BLaER1 treated with 17β-estradiol and CSF1 and Interleukin-3, amounts not matched to agents 10 nM and 100 nM (cell line): Measurements from ENCODE around the gene PPP6R2.

Source experiments
- H3K27ac ChIP-seq, 11 experiments: shearing (Covaris generic); formaldehyde crosslinking; 2 replicates each; pipeline ENCODE4 v1.8.1; 2022
- H3K27me3 ChIP-seq, 11 experiments: shearing (Covaris generic); formaldehyde crosslinking; 2 replicates each; pipeline ENCODE4 v1.8.1; 2022
- H3K36me3 ChIP-seq, 11 experiments: shearing (Covaris generic); formaldehyde crosslinking; 2 replicates each; pipeline ENCODE4 v1.8.1; 2022
- H3K4me1 ChIP-seq, 10 experiments: shearing (Covaris generic); formaldehyde crosslinking; 2 replicates each; pipeline ENCODE4 v1.8.1; 2022
- H3K4me2 ChIP-seq, 11 experiments: shearing (Covaris generic); formaldehyde crosslinking; 2 replicates each; pipeline ENCODE4 v1.8.1; 2022
- H3K4me3 ChIP-seq, 10 experiments: shearing (Covaris generic); formaldehyde crosslinking; 2 replicates each; pipeline ENCODE4 v1.8.1; 2022
- H3K9ac ChIP-seq, 11 experiments: shearing (Covaris generic); formaldehyde crosslinking; 2 replicates each; pipeline ENCODE4 v1.8.1; 2022
- H3K9me3 ChIP-seq, 11 experiments: shearing (Covaris generic); formaldehyde crosslinking; replicated peaks in 1 of 11; 2 replicates each; pipeline ENCODE4 v1.8.1; 2022
- H4K20me1 ChIP-seq, 11 experiments: shearing (Covaris generic); formaldehyde crosslinking; 2 replicates each; pipeline ENCODE4 v1.8.1; 2022
- Cebpa-rat ChIP-seq, 11 experiments: shearing (Covaris generic); IDR thresholded peaks; 2 replicates each; pipeline ENCODE4 v1.8.1; 2022

The PPP6R2 gene

DNA sequence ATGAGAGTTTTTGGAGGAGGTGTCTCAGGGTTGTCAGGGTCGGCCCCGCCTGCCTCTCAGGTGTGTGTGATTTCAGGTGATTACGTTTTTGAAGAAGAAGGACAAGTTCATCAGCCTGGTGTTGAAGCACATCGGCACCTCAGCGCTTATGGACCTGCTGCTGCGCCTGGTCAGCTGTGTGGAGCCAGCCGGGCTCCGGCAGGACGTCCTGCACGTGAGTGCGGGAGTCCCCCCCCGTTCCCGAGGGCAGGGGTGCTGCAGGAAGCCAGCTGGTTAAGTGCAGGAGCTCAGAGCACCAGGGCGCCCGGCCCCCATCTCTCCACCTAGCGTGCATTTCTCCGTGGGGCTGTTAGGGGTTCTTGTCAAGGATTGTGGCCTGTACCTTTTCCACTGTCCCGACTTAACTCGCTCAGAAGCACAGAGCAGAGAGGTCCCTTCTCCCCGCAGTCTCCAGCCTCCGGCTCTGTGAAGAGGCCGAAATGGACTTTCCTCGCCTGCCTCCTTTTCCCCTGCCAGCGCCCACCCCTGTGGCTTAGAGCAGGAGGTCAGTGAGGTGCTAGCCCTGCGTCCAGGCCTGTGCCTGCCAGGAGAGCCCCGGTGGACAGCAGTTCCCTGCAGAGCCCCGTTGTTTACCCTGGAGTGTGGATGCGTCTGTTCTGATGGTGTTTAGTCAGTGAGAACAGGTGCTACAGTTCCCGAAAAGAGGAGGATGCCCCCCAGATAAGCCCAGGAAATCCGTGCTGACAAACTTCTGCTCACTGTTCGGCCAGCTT lies 71.5 kb downstream of the PPP6R2 start:
- Histone ChIP-seq H3K4me2 (no peak overlapping the region), H4K20me1 (peaks cover 0 to 40% (median 4%) of the 10 kb centered on the region in 11 experiments; a peak in 9 of 22 replicates), H3K4me1 (peaks cover 0 to 9% (median 0%) of the 10 kb centered on the region in 10 experiments; a peak in 3 of 20 replicates), H3K27me3 (no peaks in the 10 kb centered on the region), H3K36me3 (peaks cover 76 to 97% (median 90%) of the 10 kb centered on the region in 11 experiments), H3K4me3 (no peak overlapping the region), H3K9ac (peak overlapping the region in 1 of 11 experiments; percentile 4; a peak in 1 of 22 replicates), H3K9me3 (no peaks in the 10 kb centered on the region), H3K27ac (no peak overlapping the region)
- TF ChIP-seq Cebpa-rat (IDR thresholded peaks at IDR 0.05) = no peak

DNA sequence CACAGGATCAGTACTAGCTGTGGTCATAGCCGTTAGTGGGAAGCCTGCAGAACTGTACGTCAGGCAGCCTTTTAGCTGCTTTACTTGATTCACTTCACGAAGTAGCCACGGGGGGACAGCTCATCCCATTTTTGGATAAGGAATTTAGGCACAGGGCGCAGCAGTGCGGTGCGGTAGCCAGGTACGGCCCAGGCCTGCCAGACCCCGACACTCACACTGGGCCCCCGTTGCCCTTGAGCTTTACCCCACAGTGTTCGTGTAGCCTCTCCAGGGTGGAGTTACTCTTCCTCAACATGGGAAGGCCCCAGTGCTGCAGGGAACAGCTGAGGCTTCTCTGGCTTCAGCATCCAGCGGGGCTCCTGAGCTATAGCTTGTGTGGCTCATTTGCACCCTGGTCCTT lies 72.3 kb downstream of the PPP6R2 start:
- no peak overlapping the region for H3K27ac ChIP-seq
- peaks cover 0 to 47% (median 8%) of the 10 kb centered on the region in 11 experiments; a peak in 10 of 22 replicates for H4K20me1 ChIP-seq
- peaks cover 0 to 9% (median 0%) of the 10 kb centered on the region in 10 experiments; a peak in 3 of 20 replicates for H3K4me1 ChIP-seq
- no peak for TF ChIP-seq Cebpa-rat (IDR thresholded peaks at IDR 0.05)
- no peak overlapping the region; a peak in 1 of 22 replicates for H3K9ac ChIP-seq
- peaks cover 76 to 97% (median 90%) of the 10 kb centered on the region in 11 experiments for H3K36me3 ChIP-seq
- no peak overlapping the region for H3K4me2 ChIP-seq
- H3K9me3 ChIP-seq = no peaks in the 10 kb centered on the region
- H3K4me3 ChIP-seq = no peak overlapping the region
- no peaks in the 10 kb centered on the region for H3K27me3 ChIP-seq

DNA sequence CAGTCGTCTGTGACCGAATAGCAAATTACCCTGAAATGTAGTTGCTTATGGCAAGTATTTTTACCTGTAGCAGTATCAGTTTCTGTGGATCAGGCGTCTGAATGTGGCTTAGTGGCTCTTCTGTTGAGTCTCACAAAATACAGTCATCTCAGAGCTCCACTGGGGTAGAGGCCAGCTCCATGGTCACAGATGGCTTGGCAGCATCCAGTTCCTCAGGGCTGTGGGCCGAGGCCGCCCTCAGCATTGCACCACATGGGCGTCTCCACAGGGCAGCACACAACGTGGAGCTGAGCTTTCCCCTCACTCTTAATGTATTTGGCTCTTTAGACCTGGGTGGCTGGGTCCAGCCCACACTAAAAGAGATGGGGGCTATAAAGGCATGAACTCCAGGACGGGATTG lies 73.9 kb downstream of the PPP6R2 start:
- Histone ChIP-seq H3K27me3 (no peaks in the 10 kb centered on the region), H3K27ac (0 out of 22 replicates have a peak overlapping the region, but pooled peaks of 1 of the 11 experiments have one; percentile 18), H3K9me3 (no peaks in the 10 kb centered on the region), H3K36me3 (peaks cover 83 to 99% (median 91%) of the 10 kb centered on the region in 11 experiments), H3K4me1 (peaks cover 0 to 9% (median 0%) of the 10 kb centered on the region in 10 experiments; a peak in 3 of 20 replicates), H3K4me3 (no peak overlapping the region), H4K20me1 (peaks cover 0 to 51% (median 8%) of the 10 kb centered on the region in 11 experiments; a peak in 11 of 22 replicates), H3K9ac (peak overlapping the region in 3 of 11 experiments; percentile 9 to 23 (median 10); a peak in 5 of 22 replicates), H3K4me2 (no peak overlapping the region)
- no peak for TF ChIP-seq Cebpa-rat (IDR thresholded peaks at IDR 0.05)

DNA sequence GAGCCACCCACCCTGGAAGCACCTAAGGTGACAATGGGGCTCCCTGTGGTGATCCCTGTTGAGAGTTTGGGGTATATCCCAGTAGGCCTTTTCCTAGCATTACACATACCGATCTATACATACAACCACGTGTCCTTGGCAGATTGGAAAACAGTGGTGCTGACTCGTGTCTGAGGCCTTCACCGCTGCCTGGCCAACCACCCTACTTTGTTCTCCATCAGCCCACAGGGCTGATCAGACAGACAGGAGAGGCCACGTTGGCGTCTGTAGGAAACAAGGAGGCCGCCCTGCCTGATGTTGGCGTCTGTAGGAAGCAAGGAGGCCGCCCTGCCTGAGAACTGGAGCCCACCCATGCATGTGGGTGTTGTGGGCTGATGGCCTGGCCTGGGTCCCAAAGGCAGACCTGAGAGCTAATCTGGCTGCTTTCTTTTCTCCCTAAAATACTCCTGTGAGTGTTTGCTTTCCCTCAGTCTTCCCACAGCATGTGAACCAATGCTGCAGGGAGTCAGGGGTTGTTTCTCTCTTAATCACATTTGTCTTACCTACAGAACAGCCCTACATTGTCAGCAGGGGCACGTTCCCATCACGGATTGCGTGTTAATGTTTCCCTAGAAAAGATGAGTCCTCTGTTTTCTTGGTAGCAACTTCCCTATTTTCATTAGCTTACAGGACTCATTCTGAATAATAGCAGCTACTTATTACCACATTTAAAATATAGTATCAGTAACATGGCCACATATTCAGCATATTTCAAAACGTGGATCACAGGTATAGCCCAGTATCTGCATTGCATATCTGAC lies 74.5 kb downstream of the PPP6R2 start:
- TF ChIP-seq Cebpa-rat (IDR thresholded peaks at IDR 0.05) = no peak
- no peaks in the 10 kb centered on the region for H3K27me3 ChIP-seq
- H4K20me1 ChIP-seq = peaks cover 0 to 53% (median 8%) of the 10 kb centered on the region in 11 experiments; a peak in 12 of 22 replicates
- 0 out of 22 replicates have a peak overlapping the region, but pooled peaks of 2 of the 11 experiments have one; percentile 0 to 26 for H3K4me2 ChIP-seq
- H3K36me3 ChIP-seq = peaks cover 88 to 99% (median 94%) of the 10 kb centered on the region in 11 experiments
- H3K4me3 ChIP-seq = no peak overlapping the region
- no peaks in the 10 kb centered on the region for H3K9me3 ChIP-seq
- 0 out of 22 replicates have a peak overlapping the region, but pooled peaks of 1 of the 11 experiments have one; percentile 18 for H3K27ac ChIP-seq
- peak overlapping the region in 5 of 11 experiments; percentile 9 to 31 (median 23); a peak in 7 of 22 replicates for H3K9ac ChIP-seq
- H3K4me1 ChIP-seq = peaks cover 0 to 9% (median 0%) of the 10 kb centered on the region in 10 experiments; a peak in 3 of 20 replicates

DNA sequence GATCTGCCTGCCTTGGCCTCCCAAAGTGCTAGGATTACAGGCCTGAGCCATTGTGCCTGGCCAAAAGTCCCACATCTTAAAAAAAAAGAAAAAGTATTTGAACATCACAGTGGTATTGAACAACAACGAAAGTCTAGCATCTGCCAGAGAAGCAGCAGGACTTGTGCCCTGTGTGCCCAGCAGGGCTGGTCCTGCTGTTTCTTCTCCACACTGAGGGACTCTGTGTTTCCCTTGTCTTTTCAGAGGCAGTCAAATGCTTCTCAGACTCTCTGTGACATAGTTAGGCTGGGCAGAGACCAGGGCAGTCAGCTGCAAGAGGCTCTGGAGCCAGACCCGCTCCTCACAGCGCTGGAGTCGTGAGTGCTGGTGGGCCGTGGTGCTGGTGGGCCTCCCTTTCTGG lies 75.5 kb downstream of the PPP6R2 start:
- Histone ChIP-seq H3K27me3 (no peaks in the 10 kb centered on the region), H3K9me3 (no peaks in the 10 kb centered on the region), H3K4me2 (no peak overlapping the region), H3K4me3 (no peak overlapping the region), H4K20me1 (peaks cover 0 to 63% (median 8%) of the 10 kb centered on the region in 11 experiments; a peak in 12 of 22 replicates), H3K4me1 (peaks cover 0 to 9% (median 0%) of the 10 kb centered on the region in 10 experiments; a peak in 3 of 20 replicates), H3K9ac (no peak overlapping the region), H3K36me3 (peaks cover 97 to 100% (median 99%) of the 10 kb centered on the region in 11 experiments), H3K27ac (no peak overlapping the region)
- TF ChIP-seq Cebpa-rat (IDR thresholded peaks at IDR 0.05) = no peak

DNA sequence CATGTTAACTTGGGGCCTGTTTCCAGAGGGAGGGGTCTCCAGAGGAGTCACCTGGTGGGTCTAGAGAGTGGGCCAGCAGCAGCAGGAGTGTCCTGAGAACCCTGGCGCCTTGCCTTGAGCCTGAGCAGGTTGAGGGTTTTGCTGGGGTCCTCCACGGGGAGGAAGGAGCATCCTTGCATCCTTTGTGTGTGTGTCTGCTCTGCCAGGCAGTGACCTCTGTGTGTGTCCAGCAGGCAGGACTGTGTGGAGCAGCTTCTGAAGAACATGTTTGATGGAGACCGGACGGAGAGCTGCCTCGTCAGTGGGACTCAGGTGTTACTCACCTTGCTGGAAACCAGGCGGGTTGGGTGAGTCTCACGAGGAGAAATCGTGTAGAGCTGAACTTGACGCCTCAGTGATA lies 76.0 kb downstream of the PPP6R2 start:
- H3K4me1 ChIP-seq = peaks cover 0 to 9% (median 0%) of the 10 kb centered on the region in 10 experiments; a peak in 3 of 20 replicates
- H4K20me1 ChIP-seq = peaks cover 0 to 68% (median 8%) of the 10 kb centered on the region in 11 experiments; a peak in 12 of 22 replicates
- H3K27me3 ChIP-seq = no peaks in the 10 kb centered on the region
- peaks cover 97 to 100% (median 99%) of the 10 kb centered on the region in 11 experiments for H3K36me3 ChIP-seq
- no peak overlapping the region for H3K4me3 ChIP-seq
- H3K27ac ChIP-seq = no peak overlapping the region
- TF ChIP-seq Cebpa-rat (IDR thresholded peaks at IDR 0.05) = no peak
- H3K9me3 ChIP-seq = no peaks in the 10 kb centered on the region
- H3K4me2 ChIP-seq = no peak overlapping the region
- 0 out of 22 replicates have a peak overlapping the region, but pooled peaks of 1 of the 11 experiments have one; percentile 21 for H3K9ac ChIP-seq

DNA sequence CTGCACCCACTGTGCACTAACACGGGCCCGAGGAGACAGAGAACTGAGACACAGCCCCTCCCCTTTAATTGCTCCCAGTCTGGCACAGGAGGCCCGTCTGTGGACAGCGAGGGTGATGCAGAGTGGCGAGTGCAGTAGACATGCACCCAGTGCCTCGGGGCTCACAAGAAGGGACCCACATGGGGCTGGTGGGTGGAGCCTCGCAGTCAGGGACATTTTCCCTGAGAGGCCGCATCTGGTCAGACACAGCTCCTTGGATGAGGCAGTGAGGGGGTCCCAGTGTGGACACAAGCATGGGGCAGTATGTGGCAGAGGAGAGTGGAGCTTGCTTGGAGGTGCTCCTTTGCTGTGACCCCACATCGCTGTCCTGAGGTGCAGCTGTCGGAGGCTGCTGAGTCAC lies 76.9 kb downstream of the PPP6R2 start:
- Histone ChIP-seq H3K9ac (0 out of 22 replicates have a peak overlapping the region, but pooled peaks of 1 of the 11 experiments have one; percentile 13), H3K27me3 (no peaks in the 10 kb centered on the region), H3K4me1 (peaks cover 0 to 9% (median 0%) of the 10 kb centered on the region in 10 experiments; a peak in 3 of 20 replicates), H3K27ac (no peak overlapping the region), H3K4me3 (no peak overlapping the region), H4K20me1 (peaks cover 0 to 62% (median 8%) of the 10 kb centered on the region in 11 experiments; a peak in 11 of 22 replicates), H3K36me3 (peaks cover 96 to 100% (median 98%) of the 10 kb centered on the region in 11 experiments), H3K4me2 (no peak overlapping the region), H3K9me3 (no peaks in the 10 kb centered on the region)
- TF ChIP-seq Cebpa-rat (IDR thresholded peaks at IDR 0.05) = no peak

DNA sequence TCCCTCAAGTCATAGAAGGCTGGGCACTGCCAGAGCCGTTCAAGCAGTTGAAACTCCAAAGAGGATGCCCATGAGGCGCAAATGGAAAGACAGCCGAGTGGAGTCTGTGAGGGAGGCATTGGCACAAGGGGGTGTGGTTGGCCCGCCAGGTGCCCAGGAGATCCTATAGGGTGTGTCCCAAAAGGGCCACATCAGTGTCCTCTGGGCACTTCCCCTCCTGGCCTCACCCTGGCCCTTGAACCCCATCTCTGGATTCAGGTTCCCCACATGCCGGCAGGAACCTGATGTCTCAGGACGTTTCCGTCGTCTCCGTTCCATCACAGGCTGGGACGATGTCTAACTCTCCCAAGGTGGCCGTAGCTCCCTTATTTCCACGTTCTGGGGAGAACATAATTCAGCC lies 77.5 kb downstream of the PPP6R2 start:
- no peak overlapping the region for H3K4me2 ChIP-seq
- H3K27ac ChIP-seq = no peak overlapping the region
- no peak for TF ChIP-seq Cebpa-rat (IDR thresholded peaks at IDR 0.05)
- H3K9ac ChIP-seq = no peak overlapping the region
- peaks cover 96 to 100% (median 98%) of the 10 kb centered on the region in 11 experiments for H3K36me3 ChIP-seq
- peaks cover 0 to 60% (median 8%) of the 10 kb centered on the region in 11 experiments; a peak in 11 of 22 replicates for H4K20me1 ChIP-seq
- H3K4me1 ChIP-seq = peaks cover 0 to 9% (median 0%) of the 10 kb centered on the region in 10 experiments; a peak in 3 of 20 replicates
- no peak overlapping the region for H3K4me3 ChIP-seq
- H3K9me3 ChIP-seq = no peaks in the 10 kb centered on the region
- H3K27me3 ChIP-seq = no peaks in the 10 kb centered on the region
